ENCODE results near the gene OR52D1.

OR52D1 gene

GRCh38 chr11:5488385-5488784, at the start of gene OR52D1:
Gene OR52D1 (plus strand): TSS chr11:5488685. CDS start chr11:5488707, 22 bp downstream.
- no peak for DNase-seq

GRCh38 chr11:5441414-5441813, 47.1 kb upstream of the OR52D1 start, which contains the start of gene OR51I1:
Gene OR51I1 (minus strand): TSS chr11:5441514. CDS start chr11:5441514, 0 bp downstream.
- no peak for DNase-seq

GRCh38 chr11:5443835-5444393, 44.6 kb upstream of the OR52D1 start:
- no peak for DNase-seq

- no peak for DNase-seq
These were observed 39.5 kb upstream of the OR52D1 start, which contains the start of gene OR51I2 for GRCh38 chr11:5449023-5449422. Gene OR51I2 (plus strand): TSS chr11:5449323. CDS start chr11:5453489, 4,166 bp downstream.

- no peak for DNase-seq
These were observed 39.1 kb upstream of the OR52D1 start for GRCh38 chr11:5449432-5449831.

GRCh38 chr11:5460983-5461621, 27.4 kb upstream of the OR52D1 start:
- DNase-seq: no peak

- DNase-seq: no peak
These were observed 21.0 kb upstream of the OR52D1 start for GRCh38 chr11:5467527-5467926.

- DNase-seq: no peak
These were observed 14.6 kb upstream of the OR52D1 start for GRCh38 chr11:5473921-5474320.

GRCh38 chr11:5476186-5476819, 12.2 kb upstream of the OR52D1 start:
- DNase-seq: peak; percentile 15 to 32

GRCh38 chr11:5486003-5486402, 2.5 kb upstream of the OR52D1 start:
- no peak for DNase-seq

- DNase-seq: peak; percentile 1 to 11
These were observed 2.1 kb upstream of the OR52D1 start for GRCh38 chr11:5486421-5486820.

GRCh38 chr11:5488798-5489399, 414 bp downstream of the OR52D1 start:
- DNase-seq: no peak

GRCh38 chr11:5489576-5490357, 1.3 kb downstream of the OR52D1 start:
- no peak for DNase-seq

GRCh38 chr11:5499671-5500070, 11.2 kb downstream of the OR52D1 start:
- no peak for DNase-seq

- DNase-seq: no peak
These were observed 11.9 kb downstream of the OR52D1 start for GRCh38 chr11:5500393-5500801.

- no peak for DNase-seq
These were observed 16.0 kb downstream of the OR52D1 start for GRCh38 chr11:5504403-5504921.

- DNase-seq: no peak
These were observed 17.0 kb downstream of the OR52D1 start for GRCh38 chr11:5505363-5506048.

GRCh38 chr11:5507177-5507932, 18.9 kb downstream of the OR52D1 start:
- DNase-seq: no peak

GRCh38 chr11:5507933-5508305, 19.4 kb downstream of the OR52D1 start:
- no peak for DNase-seq

- DNase-seq: no peak
These were observed 20.1 kb downstream of the OR52D1 start for GRCh38 chr11:5508605-5509004.

GRCh38 chr11:5509803-5510202, 21.3 kb downstream of the OR52D1 start, which contains the start of gene UBQLN3:
Gene UBQLN3 (minus strand): TSS chr11:5509957. CDS start chr11:5509558, 399 bp downstream.
- no peak for DNase-seq

All from activated CD4-positive, alpha-beta T cell treated with anti-CD3 and anti-CD28 coated beads, Interleukin-2, amount 50 U/mL, for 48 hours (primary cell).